GM18868 (cell line): ENCODE data around the gene VAMP7.
"Not testable (repeated sequence)": the region's sequence is repeated elsewhere in the genome, so short reads cannot be mapped to it uniquely, and the experiment has no call there.

Experiments
- ATAC-seq: cut with Tn5 transposase; IDR thresholded peaks from one replicate; pipeline ENCODE4 v1.9.1; 2021; ENCODE audit warnings: mild to moderate bottlenecking, moderate library complexity; ENCODE audit not compliant: unreplicated experiment

Gene VAMP7, protein sequence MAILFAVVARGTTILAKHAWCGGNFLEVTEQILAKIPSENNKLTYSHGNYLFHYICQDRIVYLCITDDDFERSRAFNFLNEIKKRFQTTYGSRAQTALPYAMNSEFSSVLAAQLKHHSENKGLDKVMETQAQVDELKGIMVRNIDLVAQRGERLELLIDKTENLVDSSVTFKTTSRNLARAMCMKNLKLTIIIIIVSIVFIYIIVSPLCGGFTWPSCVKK

DNA sequence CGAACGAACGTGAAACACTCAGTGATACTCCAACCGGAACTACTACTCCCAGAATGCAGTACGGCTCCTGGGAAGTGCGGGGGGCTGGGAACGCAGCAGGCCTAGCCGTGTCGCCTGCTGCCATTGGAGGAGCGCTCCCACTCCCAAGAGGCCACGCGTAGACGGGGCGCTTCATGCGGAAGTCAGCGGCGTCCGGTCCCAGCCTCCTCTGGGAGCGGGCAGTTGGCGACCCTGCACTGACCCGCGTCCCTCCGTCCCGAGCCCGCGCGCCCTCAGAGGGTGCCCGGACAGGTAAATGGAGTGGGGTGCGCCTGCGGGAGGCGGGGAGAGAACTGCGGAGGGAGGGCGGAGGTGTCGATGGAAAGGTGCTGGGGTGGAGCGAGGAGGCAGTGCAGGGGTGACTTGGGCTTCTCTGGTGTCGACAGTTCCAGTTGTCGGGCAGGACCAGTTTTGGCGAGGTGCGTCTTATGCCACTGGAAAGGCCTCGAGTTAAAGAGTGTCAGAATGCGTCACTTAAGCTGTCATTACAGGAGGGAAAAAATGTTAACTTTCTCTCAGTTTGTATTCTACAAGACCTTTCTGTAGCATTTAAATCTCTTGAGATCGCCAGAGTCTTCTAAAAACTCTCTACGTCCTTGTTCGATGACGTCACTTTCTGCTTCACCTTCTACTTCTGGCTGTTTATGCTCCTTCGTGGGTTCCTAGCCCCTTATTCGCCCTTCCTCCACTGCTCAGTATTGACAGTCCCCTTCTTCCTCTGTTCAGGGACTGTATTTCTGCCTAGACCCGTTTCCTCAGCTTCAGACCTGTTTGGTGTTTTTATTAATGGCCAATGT, at the start of gene VAMP7:
Gene VAMP7 (plus strand): TSS at position 188 of the 836 bp plus-strand sequence. CDS start 8,122 bp downstream, outside the sequence.
- peak; percentile 88 for ATAC-seq

DNA sequence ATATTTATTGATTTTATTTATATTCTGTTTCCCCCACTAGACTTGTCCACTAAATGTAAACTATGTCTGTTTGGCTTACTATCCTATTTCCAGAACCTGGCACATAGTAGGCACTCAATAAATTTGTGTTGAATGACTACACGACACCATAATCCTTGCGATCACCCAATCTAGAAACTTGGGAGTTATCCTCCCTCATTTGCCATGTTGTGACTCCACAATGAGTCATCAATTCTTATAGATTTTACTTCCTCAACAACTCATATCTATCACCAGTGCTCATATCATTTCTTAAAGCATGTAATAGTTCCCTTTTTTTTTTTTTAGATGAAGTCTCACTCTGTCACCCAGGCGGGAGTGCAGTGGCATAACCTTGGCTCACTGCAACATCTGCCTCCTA, 39.9 kb upstream of the VAMP7 start:
- no peak for ATAC-seq

DNA sequence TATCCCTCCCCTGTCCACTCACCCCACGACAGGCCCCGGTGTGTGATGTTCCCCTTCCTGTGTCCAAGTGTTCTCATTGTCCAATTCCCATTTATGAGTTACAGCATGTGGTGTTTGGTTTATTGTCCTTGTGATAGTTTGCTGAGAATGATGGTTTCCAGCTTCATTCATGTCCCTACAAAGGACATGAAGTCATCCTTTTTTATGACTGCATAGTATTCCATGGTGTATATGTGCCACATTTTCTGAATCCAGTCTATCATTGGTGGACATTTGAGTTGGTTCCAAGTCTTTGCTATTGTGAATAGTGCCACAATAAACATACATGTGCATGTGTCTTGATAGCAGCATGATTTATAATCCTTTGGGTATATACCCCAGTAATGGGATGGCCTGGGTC, 29.4 kb upstream of the VAMP7 start:
- ATAC-seq, result not testable (repeated sequence)

DNA sequence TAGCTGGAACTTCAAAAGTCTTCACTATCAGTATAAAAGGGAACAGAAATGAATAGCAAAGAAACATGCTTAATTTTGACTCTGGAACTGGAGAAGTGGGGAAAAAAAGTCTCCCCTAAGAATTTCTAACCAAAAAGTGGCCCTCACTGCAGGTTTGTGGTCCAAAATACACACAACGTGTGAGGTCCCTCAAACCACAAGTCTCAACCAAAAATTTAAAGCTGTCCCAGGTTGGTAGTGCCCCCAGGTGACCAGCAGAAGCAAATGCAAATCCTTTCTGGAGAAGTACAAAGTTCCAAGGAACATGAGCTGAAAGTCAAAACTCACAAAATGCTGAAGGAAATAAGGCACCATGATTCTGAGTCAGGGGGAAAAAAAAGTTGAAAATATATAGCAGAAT, 23.6 kb upstream of the VAMP7 start:
- no peak for ATAC-seq

DNA sequence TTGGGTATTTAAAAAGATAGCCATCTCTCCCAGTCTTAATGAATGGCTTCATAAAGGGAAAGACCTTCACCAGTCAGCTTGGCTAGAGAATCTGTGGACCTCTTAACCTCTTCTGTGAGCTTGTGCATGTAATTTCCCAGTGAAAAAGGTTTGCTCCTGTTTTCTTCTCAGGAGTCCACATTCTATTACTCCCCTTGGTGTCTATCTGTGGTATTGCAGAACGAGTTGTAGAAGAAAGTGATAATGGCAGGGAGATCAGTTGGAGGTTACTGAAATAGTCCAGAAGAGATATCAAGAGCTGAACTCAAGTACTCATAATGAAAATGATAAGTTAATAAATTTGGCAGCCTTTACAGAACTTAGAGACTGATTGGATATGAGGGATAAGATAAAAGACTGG, 16.5 kb upstream of the VAMP7 start:
- no peak for ATAC-seq

DNA sequence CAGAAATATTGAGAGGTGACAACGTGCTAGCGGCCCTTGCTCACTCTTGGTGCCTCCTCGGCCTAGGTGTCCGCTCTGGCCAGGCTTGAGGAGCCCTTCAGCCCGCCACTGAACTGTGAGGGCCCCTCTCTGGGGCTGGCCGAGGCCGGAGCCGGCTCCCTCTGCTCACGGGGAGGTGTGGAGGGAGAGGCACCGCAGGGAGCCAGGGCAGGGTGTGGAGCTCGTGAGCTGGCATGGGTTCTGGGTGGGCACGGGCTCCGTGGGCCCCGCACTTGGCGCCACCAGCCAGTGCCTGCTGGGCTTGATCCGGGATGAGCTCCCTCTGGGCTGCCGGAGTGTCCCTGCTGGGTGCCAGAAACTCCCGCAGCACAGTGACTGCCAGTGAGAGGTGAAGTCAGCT, 16.0 kb upstream of the VAMP7 start:
- ATAC-seq, result no peak

DNA sequence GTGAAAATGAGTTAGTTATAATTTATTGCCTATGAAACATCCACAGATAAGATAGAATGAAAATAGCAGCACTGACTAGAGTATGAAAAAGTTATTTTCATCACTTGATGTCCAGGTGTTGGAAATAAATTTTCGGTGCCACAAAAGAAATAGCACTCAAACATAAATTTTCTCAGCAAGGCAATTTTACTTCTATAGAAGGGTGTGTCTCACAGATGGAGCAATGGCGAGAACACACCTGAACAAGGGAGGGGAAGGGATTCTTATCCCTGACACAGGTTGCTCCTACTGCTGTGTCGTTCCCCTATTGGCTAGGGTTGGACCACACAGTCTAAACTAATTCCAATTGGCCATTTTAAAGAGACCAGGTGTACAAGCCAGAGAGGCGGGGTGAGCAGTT, 13.3 kb upstream of the VAMP7 start:
- no peak for ATAC-seq

DNA sequence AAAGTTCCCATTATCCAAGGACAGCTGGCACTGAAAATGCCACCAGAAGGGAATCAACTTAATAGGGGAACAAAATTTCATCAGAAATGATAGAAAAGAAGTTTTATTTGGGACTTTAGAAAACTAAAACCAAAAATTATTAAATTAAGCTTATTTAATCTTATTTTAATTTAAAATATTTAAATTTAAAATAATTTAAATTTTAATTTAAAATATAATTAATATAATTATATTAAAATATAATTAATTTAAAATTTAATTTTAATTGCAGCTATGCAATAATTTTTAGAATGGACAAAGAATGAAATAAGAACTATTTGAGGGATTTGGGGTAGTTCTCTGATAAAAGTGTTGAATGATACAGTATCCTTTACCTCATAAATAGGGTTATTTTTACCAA, 10.2 kb upstream of the VAMP7 start:
- ATAC-seq, result no peak

DNA sequence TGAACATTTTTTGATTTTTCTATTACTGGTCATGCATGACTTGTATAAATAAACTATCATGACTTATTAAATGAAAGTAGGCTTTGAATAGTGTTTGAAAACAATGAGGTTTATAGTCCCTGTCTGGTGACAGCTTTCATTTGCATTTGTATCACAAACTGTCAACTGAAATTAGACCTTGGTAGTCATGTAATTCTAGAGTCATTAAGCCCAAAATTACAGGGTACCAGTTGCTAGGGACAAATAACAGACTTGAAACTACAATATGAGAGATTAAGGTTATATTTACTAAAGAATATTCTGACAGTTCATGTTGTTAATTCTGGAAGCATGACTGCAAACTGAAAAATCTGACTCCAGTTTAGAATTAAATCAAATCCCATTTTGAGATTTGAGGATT, 9.2 kb upstream of the VAMP7 start:
- no peak for ATAC-seq

DNA sequence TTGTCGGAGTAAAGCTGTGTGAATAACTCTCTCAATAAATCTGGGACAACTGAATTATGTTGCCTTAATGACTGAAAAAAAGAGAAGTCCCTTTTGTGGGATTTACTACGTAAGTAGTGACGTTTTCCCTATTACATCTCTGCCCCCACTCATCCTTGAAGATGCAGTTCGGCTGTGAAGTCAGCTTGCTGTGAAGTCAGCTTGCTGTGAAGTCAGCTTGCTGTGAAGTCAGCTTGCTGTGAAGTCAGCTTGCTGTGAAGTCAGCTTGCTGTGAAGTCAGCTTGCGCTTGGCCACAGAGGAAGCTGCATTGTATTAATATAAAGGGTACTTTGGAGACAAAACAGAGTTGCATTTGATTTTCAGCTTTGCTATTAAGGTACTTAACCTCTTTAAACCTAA, 8.0 kb upstream of the VAMP7 start:
- no peak for ATAC-seq

DNA sequence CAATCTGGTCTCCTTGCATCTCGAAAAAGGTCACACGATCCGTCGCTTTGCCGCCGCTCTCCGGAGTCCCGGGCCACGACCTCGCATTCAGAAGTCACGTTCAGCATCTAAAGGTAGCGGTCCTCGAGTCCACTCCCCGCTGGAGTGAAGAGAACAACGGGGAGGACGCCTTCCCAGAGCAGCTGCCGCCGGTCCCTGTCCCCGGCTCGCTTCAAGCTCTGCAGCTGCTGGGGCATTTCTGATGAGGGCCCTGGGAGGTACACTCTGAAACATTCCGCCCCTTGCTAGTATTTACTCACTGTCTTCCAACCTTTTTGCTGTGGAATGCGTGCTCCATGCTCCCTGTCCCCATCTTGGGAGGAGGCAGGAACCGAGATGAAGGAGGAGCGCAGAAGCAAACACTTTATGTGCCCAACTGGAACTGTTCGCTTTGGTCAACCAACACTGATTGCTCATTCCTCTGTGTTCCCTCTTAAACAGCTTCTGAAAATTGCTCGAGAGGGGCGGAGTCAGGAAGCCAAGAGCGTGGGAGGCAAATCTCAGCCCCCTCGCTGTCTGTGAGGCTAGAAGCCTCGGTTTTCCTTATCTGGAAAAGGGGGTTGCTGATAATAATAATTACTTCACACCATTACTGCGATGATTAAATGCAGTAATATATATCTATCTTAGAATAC, 6.4 kb upstream of the VAMP7 start:
- no peak for ATAC-seq

DNA sequence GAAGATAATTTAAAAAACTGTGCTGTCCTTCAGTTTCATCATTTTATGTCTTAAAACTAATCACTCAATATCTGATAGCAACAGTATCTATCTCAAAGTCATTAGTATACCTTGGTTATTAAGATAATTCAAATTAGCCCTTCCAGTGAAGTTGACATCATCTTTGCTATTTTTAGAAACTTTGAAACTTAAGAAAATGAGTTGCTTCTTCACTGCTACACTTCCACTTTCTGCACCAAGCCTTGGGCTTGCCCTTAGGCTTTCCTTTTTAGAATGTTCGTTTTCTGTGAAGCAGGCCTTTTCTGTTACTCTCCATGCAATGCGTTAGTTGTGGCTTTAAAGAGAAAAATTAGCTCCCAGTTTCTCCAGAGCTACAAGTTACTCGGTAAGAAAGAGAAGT, 4.4 kb upstream of the VAMP7 start:
- ATAC-seq, result no peak

DNA sequence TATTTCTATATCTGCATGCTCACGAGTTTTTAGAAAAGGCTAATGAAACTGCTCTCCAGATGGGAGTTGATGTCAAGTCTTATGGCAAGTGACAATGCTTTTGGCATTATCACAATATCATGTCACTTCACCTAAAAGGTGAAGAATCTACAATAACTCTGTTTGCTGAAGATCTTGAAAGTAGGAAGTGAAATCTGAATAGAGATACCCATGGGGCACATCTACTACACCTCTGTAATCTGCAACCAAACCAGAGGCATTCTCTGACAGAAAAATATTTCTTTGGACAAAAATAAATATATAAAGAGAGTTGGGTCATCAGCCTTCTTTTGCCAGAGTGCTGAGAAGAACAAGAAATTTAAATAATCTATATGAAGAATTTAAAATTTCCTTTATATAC, 3.9 kb upstream of the VAMP7 start:
- peak; percentile 38 for ATAC-seq

DNA sequence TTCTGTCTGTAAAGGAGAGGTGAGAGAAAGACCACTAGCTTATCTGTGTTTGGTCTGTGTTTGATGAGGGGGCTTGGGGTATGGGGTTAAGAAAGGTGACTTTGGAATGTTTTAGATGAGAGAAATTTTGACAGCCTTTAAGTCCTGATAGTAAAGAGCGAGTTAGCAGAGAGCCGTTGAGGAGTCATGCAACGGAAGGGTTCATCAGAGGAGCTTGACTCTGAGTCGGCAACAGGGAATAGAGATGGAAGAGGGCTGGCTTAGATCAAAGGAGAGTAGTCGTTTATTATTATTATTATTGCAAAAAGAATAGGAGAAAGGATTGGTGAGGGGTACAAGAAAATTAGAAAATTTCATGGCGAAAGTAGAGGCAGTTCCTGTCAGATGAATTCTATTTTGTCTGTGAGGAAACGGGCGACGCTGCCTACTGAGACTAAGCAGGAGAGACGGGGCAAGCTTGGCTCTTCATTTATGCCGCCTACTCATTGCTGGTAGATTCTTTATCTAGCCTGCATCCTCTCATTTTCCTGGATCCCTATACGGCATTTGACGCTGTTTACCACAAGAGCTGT, 473 bp upstream of the VAMP7 start:
- ATAC-seq, result no peak

DNA sequence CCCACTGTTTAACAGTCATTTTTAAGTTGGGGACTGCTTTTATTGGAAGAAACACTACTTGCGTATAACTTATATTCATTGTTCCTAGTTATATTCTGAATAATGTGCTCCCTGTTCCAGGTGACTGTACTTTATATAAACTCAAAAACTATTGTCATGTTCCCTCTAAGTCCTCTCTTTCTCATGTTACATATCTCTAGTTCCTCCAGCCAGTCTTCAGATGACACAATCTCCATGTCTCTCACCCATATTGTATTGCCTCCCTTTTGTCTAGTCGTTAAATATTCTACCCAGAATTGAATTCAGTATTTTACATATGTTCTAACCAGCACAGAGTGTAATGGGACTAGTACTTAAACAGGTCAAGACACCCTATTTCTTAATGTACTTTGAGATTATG, 5.3 kb downstream of the VAMP7 start:
- ATAC-seq, result no peak

DNA sequence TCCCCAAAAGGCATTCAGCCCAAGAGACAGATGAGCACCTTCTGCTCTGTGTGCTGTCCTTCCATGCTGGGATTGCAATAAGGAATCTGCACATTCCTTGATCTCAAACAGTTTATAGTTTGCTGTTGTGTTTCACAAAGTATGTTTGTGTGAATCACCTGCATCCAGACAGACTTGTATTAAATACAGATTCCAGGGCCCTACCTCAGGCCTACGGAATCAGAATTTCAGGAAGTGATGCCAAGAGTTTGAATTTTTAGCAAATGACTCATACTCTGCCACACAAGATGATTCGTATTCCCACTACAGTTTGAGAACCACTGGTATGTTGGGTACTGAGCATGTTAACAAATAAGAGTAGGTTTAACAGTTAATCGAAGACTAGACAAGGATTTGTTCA, 7.0 kb downstream of the VAMP7 start:
- no peak for ATAC-seq

DNA sequence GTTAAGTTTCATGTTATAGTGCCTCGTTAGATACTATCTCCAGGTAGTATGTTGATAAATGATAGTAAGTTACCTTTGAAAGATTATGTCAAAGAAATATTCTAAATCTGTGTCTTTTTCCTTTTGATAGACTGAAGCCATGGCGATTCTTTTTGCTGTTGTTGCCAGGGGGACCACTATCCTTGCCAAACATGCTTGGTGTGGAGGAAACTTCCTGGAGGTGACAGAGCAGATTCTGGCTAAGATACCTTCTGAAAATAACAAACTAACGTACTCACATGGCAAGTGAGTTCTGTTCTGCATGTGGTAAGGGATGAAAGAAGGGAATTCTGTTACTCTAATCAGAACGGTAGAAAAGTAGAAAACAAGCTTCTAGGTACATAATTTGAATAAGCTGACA, 8.2 kb downstream of the VAMP7 start:
- no peak for ATAC-seq

DNA sequence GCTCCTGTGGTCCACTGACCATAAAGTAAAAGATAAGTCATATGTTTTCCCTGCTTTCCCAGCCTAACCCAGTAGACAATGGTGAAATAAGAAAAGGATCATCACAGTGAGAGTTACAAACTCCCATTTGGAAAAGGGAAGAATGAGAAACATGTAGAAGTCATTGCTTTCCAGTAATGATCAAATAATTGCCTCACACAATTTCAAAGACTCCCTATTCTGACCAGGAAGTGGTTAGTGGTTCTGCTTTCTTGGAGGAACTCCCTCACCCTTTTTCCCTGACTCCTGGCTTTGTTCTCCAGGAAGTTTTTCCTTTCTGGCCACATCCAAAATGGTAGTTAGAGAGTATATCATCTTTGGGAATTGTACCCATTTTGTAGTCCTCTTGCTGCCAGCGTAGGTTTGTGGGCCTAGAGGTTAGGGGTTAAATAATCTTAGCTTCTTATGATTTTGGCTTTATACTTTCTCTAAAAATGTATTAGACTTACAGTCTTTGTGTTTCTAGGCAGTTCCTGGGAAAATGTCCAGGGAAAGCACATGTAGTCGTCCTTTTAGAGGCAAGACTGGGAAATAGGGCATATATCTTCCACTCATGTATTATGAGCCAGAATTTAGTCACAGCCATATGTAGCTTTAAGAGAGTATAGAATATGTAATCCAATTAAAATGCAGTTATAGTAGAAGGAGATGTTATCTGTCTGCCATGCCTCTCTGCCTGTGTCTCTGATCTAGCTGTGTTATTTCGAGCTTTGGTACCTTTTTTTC, 10.5 kb downstream of the VAMP7 start:
- no peak for ATAC-seq

DNA sequence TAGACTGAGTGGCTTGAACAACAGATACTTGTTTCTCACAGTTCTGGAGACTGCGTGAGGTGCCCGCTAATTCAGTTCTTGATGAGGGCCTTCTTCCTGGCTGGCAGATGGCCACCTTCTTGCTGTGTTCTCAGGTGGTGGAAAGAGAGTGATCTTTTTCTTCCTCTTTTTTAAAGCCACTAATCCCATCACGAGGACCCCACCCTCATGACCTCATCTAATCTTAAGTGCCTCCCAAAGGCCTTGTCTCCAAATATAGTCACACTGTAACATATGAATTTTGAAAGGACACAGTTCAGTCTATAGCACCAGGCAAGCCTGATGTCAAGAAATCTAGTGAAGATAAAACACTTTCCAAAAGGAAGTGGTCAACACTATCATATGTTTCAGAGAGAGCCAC, 12.4 kb downstream of the VAMP7 start:
- no peak for ATAC-seq

DNA sequence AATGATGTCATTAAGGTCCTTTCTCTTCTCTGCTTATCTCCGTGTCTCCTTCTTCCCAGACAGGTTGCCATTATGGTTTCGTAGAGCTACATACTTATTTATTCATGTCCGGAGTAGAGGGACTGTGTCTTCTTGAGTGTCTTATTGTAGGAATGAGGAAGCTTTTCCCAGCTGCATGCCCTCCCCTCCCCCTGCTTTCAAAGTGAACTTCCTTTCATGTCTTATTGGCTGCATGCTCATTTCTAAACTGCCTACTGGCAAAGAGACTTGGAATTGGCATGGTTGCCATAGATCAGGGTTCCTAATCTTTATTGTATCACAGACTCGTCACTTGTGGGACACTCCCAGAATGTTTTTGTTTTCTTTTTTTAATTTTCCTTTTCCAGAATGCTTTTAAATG, 15.4 kb downstream of the VAMP7 start:
- no peak for ATAC-seq

DNA sequence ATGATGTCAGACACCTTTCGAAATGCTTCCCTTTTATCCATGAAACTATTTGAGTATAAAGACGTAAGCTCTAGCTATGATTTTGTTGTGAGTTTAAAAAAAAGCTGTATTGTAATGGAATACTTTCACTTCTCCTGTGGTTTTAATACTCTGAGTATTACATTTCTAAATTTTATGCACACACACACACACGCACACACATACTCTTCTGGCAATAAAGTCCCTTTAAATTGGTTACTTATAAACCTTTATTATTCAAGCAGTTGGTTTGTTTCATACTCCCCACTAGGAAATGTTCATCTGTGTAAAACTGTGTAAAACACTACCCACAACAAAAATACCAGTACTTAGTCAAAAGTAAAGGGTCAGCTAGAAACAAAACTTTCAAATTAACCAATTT, 18.2 kb downstream of the VAMP7 start:
- ATAC-seq, result no peak
